Keratinocyte (primary cell): Measurements from ENCODE around the gene PARD3. TPM values are rescaled to one million over a fixed set of nuclear protein-coding genes. Genes with fewer than 3 reads are reported as not detected.

Experiments
- DNase-seq: peaks from one replicate; pipeline ENCODE4 v3.0.0-alpha.2; 2011; ENCODE audit warnings: low read depth, missing footprints, low spot score
- FAIRE-seq: peaks from 2 replicates; lab custom pipeline; 2011; peaks lifted over from hg19 to GRCh38; lab: Jason Lieb, UNC
- H2AFZ ChIP-seq: 2 replicates; pipeline ENCODE4 v1.6.0; 2012; ENCODE audit warnings: low read length, control low read depth, inconsistent platforms; ENCODE audit not compliant: control insufficient read depth
- H3K27ac ChIP-seq: 2 replicates; pipeline ENCODE4 v1.5.1; 2011; ENCODE audit warnings: low read length; ENCODE audit not compliant: control insufficient read depth, insufficient read depth
- H3K27me3 ChIP-seq: 3 replicates; pipeline ENCODE4 v1.6.0; 2011; ENCODE audit warnings: low read length; ENCODE audit not compliant: control insufficient read depth, insufficient read depth; ENCODE audit errors: extremely low read depth
- H3K36me3 ChIP-seq, 2 experiments: 2 replicates in 1 of 2; 3 replicates in 1 of 2; pipeline ENCODE4 v1.5.1; 2011; ENCODE audit warnings: low read length in 2 of 2, mild to moderate bottlenecking in 1 of 2; ENCODE audit not compliant: control insufficient read depth in 2 of 2, insufficient read depth in 2 of 2; ENCODE audit errors: extremely low read depth in 1 of 2
- H3K4me1 ChIP-seq: 3 replicates; pipeline ENCODE4 v1.5.1; 2011; ENCODE audit warnings: low read length; ENCODE audit not compliant: control insufficient read depth, insufficient read depth; ENCODE audit errors: extremely low read depth
- H3K4me2 ChIP-seq: 3 replicates; pipeline ENCODE4 v1.6.0; 2011; ENCODE audit warnings: low read depth, low read length; ENCODE audit not compliant: control insufficient read depth, insufficient read depth; ENCODE audit errors: extremely low read depth
- H3K4me3 ChIP-seq, 3 experiments: fragments of 200-600 bp in 1 of 3; sonication (generic) in 1 of 3; 2 replicates in 2 of 3; 3 replicates in 1 of 3; pipeline ENCODE4 v1.5.1; 2011 to 2016; ENCODE audit warnings: low read length in 3 of 3, mild to moderate bottlenecking in 3 of 3, control low read depth in 2 of 3, inconsistent platforms in 1 of 3, low read depth in 1 of 3, mixed read lengths in 1 of 3, mixed run types in 1 of 3, moderate library complexity in 1 of 3; ENCODE audit not compliant: control insufficient read depth in 2 of 3, insufficient read depth in 2 of 3; ENCODE audit errors: extremely low read depth in 1 of 3
- H3K79me2 ChIP-seq: 2 replicates; pipeline ENCODE4 v1.6.0; 2012; ENCODE audit warnings: low read length; ENCODE audit not compliant: control insufficient read depth, insufficient read depth
- H3K9ac ChIP-seq: 3 replicates; pipeline ENCODE4 v1.6.0; 2011; ENCODE audit warnings: low read length; ENCODE audit not compliant: control insufficient read depth, insufficient read depth; ENCODE audit errors: extremely low read depth
- H3K9me1 ChIP-seq: 3 replicates; pipeline ENCODE4 v1.6.0; 2011; ENCODE audit warnings: low read length; ENCODE audit not compliant: control insufficient read depth, insufficient read depth; ENCODE audit errors: extremely low read depth
- H3K9me3 ChIP-seq: 2 replicates; pipeline ENCODE4 v1.5.1; 2012; ENCODE audit warnings: low read depth, low read length; ENCODE audit not compliant: control insufficient read depth
- H4K20me1 ChIP-seq: 3 replicates; pipeline ENCODE4 v1.6.0; 2011; ENCODE audit warnings: low read length; ENCODE audit not compliant: control insufficient read depth, insufficient read depth; ENCODE audit errors: extremely low read depth
- EZH2 ChIP-seq: IDR thresholded peaks from one replicate; pipeline ENCODE4 v1.6.1; 2012; ENCODE audit warnings: inconsistent platforms, mild to moderate bottlenecking, low read length, moderate library complexity
- dilution Hi-C: fragments of 300-500 bp; cut with MboI; formaldehyde crosslinking; loops from one replicate; pipeline ENCODE4 v1.7.0; 2020; ENCODE audit warnings: low sequenced_read_pairs; ENCODE audit not compliant: extremely low pct_ligation_motif_present
- polyA plus RNA-seq, 5 experiments: library from polyadenylated mRNA; depleted of rRNA in 3 of 5; stranded (reverse) in 3 of 5; stranded (forward) in 1 of 5; unstranded in 1 of 5; fragments of >200 nt; gene quantifications; 1 replicate in 1 of 5; 2 replicates in 3 of 5; 3 replicates in 1 of 5; pipeline versions ENCODE4 v1.2.1 to v1.2.3, GENCODE V29; 2011 to 2012; ENCODE audit warnings: missing spikeins in 2 of 5, low read depth in 1 of 5, low replicate concordance in 1 of 5
- TF ChIP-seq, protein P1 (sequence below), 3 experiments: IDR thresholded peaks in 1 of 3; conservative IDR thresholded peaks in 1 of 3; optimal IDR thresholded peaks in 1 of 3; 2 replicates in 2 of 3; 3 replicates in 1 of 3; pipeline versions ENCODE3 to v1.5.1; 2011; ENCODE audit warnings: low read length in 3 of 3, mild to moderate bottlenecking in 3 of 3, moderate library complexity in 2 of 3, control low read depth in 1 of 3, inconsistent platforms in 1 of 3; ENCODE audit not compliant: insufficient read depth in 2 of 3; ENCODE audit errors: extremely low read depth in 1 of 3

The PARD3 gene
- polyA plus RNA-seq, 1 donor (not counting 4 experiments of a cell fraction or from before 2014, with no cell fraction given) = 46.4 TPM

DNA sequence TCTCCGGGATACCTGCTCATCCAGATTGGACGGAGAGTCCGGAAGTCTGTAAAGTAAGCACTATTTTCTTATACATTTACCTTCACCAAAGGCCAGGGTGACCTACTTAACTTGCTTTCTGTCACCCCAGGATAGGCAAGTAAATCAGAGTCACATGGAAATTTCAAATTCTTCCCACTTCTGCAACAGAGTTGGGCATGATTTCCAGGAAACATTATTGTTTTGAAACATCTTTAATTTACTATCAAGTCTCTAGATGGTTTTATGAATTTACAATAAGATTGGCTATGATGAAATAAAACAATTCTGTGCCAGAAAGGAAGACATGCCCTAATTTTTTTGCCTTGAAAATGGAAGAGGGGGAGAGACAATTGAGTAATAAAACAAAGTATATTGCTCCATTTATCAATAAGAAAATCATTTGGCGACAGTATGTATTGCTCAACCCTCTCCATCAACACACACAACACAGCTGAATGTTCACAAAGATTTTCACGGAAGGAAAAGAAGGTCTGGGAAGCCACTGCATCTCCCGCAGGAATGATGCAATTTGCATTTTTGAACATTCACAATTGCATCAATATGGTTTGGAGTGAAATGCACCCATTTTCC, 702.8 kb downstream of the PARD3 start:
- no peak for TF ChIP-seq EZH2
- TF ChIP-seq, protein P1, sequence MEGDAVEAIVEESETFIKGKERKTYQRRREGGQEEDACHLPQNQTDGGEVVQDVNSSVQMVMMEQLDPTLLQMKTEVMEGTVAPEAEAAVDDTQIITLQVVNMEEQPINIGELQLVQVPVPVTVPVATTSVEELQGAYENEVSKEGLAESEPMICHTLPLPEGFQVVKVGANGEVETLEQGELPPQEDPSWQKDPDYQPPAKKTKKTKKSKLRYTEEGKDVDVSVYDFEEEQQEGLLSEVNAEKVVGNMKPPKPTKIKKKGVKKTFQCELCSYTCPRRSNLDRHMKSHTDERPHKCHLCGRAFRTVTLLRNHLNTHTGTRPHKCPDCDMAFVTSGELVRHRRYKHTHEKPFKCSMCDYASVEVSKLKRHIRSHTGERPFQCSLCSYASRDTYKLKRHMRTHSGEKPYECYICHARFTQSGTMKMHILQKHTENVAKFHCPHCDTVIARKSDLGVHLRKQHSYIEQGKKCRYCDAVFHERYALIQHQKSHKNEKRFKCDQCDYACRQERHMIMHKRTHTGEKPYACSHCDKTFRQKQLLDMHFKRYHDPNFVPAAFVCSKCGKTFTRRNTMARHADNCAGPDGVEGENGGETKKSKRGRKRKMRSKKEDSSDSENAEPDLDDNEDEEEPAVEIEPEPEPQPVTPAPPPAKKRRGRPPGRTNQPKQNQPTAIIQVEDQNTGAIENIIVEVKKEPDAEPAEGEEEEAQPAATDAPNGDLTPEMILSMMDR (optimal IDR thresholded peaks at IDR 0.05 in 1 of 3, IDR thresholded peaks at IDR 0.05 in 1 of 3, conservative IDR thresholded peaks at IDR 0.05 in 1 of 3; ENCODE audit: extremely low read depth in 1 of 3, insufficient read depth in 2 of 3, low read length in 3 of 3) = no peak
- no peak overlapping the region for H2AFZ ChIP-seq
- no peaks in the 10 kb centered on the region for H3K27me3 ChIP-seq
- H4K20me1 ChIP-seq = no peaks in the 10 kb centered on the region
- peaks cover 14% of the 10 kb centered on the region for H3K4me1 ChIP-seq
- no peak overlapping the region for H3K4me3 ChIP-seq
- H3K9me1 ChIP-seq = no peaks in the 10 kb centered on the region
- H3K36me3 ChIP-seq = no peaks in the 10 kb centered on the region
- H3K79me2 ChIP-seq = no peaks in the 10 kb centered on the region
- dilution Hi-C loops = no loop called here
- no peak for DNase-seq
- H3K27ac ChIP-seq = no peak overlapping the region
- no peak overlapping the region for H3K4me2 ChIP-seq
- FAIRE-seq = no peak
- H3K9me3 ChIP-seq = no peaks in the 10 kb centered on the region
- no peak overlapping the region for H3K9ac ChIP-seq

DNA sequence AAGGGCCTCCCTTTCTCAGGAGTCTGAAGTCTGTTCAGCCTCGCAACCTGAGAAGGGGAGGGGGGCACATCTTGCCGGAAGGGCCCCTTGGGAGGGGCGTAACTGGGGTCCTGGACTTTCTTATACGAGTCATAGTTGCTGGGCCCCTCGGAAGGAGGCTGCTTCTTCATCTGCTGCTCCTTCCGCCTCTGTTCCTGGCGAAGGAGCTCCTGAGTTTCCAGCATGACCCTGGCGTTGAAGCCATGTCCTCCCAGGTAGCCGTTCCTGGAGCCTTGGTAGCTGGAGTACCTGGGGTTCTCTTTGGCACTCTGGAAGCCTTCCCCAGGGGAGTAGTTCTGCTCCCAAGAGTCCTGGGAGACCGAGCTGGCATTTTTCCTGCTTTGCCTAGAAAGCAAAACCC, 703.9 kb downstream of the PARD3 start:
- Histone ChIP-seq H3K9me3 (no peaks in the 10 kb centered on the region), H3K4me3 (no peak overlapping the region), H3K27ac (no peak overlapping the region), H3K9me1 (no peaks in the 10 kb centered on the region), H3K27me3 (no peaks in the 10 kb centered on the region), H3K36me3 (no peaks in the 10 kb centered on the region), H3K79me2 (no peaks in the 10 kb centered on the region), H3K9ac (no peak overlapping the region), H4K20me1 (no peaks in the 10 kb centered on the region), H3K4me2 (no peak overlapping the region), H2AFZ (no peak overlapping the region), H3K4me1 (peaks cover 14% of the 10 kb centered on the region)
- dilution Hi-C loops = no loop called here
- FAIRE-seq (no peak), DNase-seq (no peak)
- TF ChIP-seq, protein P1 (optimal IDR thresholded peaks at IDR 0.05 in 1 of 3, IDR thresholded peaks at IDR 0.05 in 1 of 3, conservative IDR thresholded peaks at IDR 0.05 in 1 of 3; ENCODE audit: extremely low read depth in 1 of 3, insufficient read depth in 2 of 3, low read length in 3 of 3) = no peak
- TF ChIP-seq EZH2 = no peak
